DMS114 treated with DMSO at 0.1 percent for 48 hours (cell line): ENCODE measurements around the gene TMEM81.

Experiments
- DNase-seq: peaks from one replicate; lab custom pipeline; 2025; ENCODE audit not compliant: unreplicated experiment; lab: John Stamatoyannopoulos, UW

TMEM81 gene, protein sequence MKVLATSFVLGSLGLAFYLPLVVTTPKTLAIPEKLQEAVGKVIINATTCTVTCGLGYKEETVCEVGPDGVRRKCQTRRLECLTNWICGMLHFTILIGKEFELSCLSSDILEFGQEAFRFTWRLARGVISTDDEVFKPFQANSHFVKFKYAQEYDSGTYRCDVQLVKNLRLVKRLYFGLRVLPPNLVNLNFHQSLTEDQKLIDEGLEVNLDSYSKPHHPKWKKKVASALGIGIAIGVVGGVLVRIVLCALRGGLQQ

DNA sequence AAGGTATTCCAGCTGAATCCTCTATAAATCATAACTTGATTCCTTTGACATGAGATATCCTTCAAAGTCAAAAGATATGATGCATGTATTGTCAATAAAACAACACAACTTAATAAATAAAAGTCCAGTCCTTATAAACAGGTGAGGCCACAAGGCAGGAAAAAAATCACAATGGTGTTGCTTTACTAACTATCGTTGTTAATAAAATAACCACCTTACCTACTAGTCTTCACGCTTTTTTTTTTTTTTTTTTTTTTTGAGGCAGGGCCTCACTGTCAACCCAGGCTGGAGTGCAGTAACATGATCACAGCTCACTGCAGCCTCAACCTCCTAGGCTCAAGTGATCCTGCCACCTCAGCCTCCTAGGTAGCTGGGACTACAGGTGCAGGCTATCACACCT, at the start of gene TMEM81:
Gene TMEM81 (minus strand): TSS at position 101 of the 400 bp plus-strand sequence. CDS start 140 bp downstream, outside the sequence.
- DNase-seq: no peak

DNA sequence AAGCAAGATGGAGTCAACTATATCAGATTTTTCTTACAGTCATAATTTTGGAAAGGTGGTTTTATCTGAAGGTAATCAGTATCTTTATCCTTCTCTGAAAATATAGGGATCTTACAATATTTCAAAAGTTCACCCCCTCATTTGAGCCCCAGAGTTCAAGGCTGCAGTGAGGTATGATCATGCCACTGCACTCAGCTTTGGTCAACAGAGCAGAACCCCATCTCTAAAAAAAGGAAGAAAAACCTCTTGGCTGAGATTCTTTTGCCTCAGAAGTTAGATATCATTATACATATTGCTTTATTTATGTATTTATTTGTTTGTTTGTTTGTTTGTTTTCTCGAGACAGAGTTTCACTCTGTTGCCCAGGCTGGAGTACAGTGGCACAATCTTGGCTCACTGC, 49.0 kb upstream of the TMEM81 start:
- DNase-seq: no peak

DNA sequence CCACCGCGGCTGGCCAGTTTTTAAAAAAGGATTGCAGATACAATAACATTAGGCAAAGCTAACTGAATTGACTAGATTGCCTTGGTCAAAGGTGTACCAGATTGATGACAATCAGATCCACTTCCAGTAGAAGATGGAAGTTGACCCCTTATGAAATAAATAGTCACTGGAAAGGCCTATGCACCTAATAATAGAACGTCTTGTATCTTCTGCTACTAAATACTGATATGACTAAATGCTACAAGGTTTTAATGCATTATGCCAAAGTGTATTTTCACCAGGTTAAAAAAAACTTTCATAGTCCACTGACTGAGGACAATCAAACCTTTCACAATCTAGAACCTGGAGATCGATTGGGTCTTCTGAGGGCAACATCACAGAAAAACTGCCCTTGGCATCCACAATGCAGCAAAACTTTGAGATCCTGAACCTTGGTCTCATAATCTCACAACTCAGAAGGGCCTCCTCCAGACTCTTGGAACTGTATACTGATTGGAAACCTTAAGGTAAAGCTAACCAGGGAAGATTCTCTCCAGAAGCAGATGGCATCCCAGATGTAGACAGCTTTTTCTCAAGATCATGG, 45.3 kb upstream of the TMEM81 start:
- DNase-seq: no peak

DNA sequence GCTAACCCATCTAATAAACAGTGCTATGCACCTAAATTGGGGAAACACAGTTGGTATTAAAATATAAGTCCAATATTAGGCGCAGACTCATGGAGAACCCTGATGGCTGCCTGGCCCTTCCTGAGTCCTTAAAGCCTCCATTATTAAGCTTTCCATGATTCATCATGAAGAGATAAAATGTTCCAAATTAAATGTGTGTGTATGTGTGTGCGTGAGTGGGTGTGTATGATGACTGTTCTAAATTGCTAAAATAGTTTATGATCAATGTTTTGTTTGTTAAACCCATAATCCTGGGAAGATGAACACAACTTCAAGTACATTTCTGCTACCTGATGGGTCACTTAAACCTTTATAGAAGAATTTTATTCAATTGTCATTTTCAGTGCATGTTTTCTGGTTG, 43.8 kb upstream of the TMEM81 start:
- no peak for DNase-seq

DNA sequence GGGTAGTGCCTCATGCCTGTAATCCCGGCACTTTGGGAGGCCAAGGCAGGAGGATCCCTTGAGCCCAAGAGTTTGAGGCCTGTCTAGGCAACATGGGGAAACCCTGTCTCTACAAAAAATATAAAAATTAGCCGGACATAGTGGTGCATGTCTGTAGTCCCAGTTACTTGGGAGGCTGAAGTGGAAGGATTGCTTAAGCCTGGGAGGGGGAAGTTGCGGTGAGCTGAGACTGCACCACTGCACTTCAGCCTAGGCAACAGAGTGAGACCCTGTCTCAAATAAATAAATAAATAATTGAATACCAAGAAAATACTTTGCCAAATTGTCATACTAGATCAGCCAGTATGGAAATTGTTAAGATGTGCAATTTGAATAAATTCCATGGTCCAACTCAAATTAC, 43.4 kb upstream of the TMEM81 start:
- DNase-seq: no peak

DNA sequence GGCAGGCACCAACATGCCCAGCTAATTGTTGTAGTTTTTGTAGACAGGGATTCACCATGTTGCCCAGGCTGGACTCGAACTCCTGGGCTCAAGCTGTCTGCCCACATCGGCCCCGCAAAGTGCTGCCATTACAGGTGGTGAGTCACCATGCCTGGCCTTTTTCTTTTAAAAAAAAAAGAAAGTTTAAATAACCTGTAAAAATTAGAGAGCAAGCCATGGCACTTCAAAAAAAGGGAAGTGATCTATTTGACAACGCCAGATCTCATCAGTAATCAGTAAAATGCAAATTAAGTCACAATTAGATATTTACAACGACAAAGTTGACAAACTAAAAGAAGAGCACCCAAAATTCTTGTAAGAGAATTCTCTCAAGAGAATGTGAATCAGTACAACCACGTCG, 40.5 kb upstream of the TMEM81 start:
- no peak for DNase-seq

DNA sequence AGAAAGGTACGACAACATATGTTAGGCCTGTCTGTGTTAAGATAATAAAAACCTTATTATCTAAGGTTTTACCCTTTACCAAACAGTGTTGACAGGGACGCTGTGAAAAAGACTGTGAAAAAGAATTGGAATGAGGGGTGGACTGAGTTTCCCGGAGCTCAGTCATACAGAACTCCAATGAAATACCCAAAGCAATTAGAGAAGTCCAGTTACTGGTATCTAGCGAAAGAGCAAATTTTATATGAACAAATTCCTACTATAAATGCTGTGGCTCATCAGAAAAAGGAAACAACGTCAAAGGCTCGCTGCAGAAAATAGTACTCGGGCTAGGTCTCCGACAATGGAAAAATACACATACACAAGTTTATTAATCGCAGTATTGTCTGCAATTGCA, 38.2 kb upstream of the TMEM81 start:
- no peak for DNase-seq

DNA sequence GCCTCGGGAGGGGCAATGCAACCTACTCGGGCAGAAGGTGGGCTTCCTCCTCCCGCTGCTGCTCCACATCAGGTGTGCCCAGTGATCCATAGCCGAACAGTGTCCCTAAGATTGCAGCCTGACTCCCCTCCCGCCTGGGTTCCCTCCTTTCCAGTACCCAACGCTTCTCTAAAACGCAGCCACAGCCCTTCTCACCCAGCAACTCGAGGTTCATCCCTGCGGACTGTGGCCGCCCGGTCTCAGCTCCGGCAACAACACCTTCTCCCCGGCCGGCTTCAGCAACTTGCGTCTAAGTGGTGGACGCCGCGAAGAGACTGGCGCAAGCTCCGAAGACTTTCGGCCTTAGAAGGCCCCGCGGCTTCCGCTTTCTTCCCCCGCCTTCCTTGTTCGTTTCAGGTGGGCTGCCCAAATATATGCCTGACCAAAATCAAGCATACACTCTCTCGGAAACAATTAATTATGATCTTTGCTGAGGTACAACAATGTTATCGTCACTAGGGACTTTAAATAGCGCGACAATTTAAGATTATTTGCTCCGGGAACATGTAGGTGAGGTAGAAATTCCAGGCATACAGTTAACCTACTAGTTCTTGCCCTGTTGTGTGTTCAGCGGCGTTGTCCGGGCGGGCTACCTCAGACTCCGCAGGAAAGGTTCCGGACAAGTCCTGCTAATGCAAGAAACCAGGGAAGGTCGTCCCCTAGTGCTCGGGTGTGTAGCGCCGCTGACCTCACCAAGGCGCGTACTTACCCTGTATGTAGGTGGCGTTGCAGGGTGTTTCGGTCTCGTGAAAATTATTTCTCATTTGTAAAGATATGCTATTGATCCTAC, 37.6 kb upstream of the TMEM81 start, which contains the start of gene RBBP5:
Gene RBBP5 (minus strand): TSS at position 319 of the 829 bp plus-strand sequence. CDS start 105 bp downstream, at position 214.
- peak; percentile 92 for DNase-seq

DNA sequence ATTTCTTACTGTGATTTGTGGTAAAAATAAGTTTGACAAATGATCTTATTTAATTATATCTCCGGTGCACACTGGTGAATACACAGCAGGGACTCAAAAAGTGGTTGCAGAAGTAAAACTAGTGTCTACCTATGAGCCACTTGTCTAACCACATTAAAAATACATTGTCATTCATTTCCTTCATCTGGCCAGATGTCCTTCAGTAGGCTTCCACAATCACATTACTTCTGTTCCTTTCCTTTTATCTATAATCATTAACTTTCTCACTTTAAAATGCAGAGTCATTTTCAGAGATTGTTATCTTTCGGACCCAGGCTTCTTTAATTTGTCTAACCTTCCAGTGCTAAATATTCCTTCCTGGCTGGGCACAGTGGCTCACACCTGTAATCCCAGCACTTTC, 34.5 kb upstream of the TMEM81 start:
- DNase-seq: no peak

DNA sequence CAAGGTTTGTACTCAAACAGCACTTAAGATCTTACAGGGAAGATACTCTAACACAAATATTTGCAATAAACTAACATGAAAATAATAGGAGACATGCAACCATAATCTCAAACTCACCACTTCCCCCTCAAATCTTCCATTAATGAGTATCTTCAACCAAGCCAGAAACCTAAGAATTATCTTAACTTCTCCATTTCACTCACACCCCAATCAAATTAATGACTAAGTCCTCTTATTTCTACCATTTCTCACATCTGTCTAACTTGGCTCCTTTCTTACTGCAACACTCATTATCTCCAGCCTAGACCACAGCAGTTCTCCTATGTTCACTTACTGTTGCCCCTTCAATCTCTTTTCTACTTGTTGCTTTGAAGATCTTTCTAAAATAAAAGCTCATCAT, 27.1 kb upstream of the TMEM81 start:
- no peak for DNase-seq

DNA sequence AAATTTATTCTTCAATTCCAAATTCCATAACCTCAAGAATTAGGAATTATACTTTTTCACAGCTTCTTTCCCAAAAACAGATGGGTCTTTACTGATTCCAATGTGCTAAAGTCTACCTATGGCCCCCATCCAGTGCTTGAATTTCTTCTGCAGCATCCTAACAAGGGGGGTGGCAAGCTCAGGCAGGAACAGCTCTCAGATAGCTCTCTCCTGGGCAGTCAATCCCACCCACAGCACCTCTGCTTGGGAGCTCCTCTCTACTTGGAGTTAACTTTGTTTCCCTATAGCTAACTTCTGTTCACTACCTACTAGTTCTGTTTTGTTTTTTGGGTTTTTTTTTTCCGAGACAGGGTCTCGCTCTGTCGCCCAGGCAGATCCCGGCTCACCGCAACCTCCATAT, 25.5 kb upstream of the TMEM81 start:
- DNase-seq: no peak

DNA sequence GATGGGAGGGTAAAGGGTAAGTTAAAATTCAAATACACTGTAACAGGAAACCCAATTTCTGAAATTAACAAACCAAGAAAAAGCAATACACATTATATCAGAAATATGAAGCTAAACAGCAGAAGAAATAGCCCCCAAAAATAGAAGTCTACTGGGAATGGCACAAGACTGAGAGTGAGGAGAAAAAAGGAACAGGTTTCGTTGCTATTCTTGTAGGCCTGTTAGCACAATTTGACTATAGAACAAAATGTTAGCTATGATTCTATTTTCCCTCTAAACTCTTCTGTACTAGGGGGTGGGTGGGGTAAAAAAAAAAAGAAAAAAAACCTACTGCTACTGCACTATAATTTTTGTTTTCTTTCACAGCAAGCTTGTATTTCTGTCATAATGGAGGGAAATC, 25.0 kb upstream of the TMEM81 start:
- no peak for DNase-seq

DNA sequence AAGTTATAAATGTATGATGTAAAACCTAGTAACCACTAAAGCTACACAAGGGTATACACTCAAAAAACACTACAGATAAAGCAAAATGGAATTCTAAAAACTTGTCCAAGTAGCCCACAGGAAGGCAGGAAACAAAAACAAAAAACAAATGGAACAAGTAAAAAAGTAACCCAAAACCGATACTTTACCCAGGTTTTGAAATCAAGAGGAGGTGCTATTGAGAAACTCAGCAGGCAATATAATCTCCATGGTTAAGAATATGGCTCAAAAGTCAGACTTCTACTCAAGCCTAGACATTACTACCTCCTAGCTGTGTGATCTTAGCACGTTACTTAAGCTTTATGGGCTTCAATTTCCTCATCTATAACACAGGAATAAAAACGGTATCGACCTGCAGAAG, 24.2 kb upstream of the TMEM81 start:
- no peak for DNase-seq

DNA sequence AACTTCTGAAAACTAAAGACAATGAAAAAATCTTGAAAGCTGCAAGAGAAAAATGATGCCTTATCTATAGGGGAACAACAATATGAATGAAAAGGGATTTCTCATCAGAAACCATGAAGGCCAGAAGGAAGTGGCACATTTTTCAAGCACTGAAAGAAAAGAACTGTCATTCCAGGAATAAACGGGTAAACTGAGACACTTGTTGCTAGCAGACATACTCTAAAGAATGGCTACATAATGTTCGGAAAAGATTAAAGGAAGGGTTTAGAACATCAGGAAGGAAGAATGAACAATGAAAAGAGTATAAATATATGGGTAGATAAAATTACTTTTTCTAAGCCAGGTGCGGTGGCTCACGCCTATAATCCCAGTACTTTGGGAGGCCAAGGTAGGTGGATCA, 23.1 kb upstream of the TMEM81 start:
- DNase-seq: no peak

DNA sequence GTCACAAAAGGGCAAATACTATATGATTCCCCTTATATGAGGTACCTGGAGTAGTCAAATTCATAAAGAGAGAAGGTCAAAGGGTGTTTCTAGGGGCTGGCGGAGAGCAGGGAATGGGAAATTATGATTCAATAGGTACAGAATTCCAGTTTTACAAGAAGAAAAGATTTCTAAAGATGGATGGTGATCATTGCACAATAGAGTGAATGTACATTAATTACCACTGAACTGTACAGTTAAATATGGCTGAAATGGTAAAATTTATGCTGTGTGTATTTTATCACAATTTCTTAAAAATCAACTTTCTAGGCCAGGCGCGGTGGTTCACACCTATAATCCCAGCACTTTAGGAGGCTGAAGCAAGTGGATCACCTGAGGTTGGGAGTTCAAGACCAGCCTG, 18.1 kb upstream of the TMEM81 start:
- DNase-seq: no peak

DNA sequence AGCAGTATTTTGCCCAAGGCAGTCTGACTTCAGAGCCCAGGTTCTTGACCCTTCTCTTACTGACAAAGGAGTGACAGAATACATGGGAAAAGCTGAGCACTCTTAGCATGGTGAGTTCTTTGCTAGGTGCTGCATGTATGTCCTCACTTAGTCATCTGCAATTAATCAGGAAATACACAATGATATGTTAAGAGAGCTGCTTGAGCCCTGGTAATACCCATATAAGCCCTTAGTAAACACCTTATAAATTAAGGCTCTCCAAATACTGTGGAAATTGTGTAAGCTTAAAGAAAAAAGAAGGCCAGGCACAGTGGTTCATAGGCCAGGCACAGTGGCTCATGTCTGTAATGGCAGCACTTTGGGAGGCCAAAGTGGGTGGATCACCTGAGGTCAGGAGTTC, 14.0 kb upstream of the TMEM81 start:
- DNase-seq: no peak

DNA sequence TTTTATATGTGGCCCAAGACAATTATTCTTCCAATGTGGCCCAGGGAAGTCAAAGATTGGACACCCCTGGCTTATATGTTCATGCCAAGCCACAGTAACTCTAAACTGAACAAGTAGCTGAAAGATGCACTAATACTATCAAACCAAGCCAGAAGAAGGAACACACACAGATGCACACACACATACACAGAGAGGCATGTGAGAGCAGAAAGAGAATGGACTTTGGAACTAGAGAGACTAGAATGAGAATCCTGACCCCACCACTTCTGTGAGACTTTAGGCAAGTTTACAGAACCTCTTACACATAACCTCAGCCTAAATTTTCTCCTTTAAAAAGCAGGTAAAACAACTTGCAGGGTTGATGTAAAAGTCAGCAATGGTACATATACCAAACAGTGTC, 11.2 kb upstream of the TMEM81 start:
- DNase-seq: no peak

DNA sequence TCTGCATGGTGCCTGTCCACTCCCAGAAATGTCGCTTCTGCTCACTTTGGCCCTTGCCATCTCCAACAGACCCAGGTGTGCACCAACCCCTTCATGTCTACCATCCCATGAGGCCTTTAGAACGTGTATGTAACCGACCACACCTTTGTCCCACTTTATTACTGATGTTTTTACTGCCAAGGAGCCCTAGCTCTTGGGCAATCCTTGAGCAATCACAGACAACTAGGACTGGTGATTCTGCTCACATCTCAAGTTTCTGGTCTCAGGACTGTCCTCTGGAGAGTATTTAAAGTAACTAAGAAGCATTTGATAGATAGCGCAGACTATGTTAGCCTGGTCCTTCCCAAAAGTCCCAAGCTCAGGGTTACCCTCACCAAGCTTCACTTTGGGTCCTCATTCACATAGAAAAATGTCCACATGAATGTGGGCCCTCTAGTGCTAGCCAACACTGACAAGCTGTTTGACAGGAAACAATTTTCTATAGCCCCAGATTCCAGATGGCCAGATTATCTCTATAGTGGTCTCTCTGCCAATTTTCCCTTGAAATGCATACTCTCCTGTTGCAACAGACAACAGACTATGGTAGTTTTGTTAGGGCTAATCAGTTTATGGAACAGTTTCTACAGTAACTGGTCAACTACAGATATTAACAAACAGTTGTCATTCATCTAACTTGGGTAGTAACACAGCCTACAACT, 6.9 kb upstream of the TMEM81 start:
- no peak for DNase-seq

DNA sequence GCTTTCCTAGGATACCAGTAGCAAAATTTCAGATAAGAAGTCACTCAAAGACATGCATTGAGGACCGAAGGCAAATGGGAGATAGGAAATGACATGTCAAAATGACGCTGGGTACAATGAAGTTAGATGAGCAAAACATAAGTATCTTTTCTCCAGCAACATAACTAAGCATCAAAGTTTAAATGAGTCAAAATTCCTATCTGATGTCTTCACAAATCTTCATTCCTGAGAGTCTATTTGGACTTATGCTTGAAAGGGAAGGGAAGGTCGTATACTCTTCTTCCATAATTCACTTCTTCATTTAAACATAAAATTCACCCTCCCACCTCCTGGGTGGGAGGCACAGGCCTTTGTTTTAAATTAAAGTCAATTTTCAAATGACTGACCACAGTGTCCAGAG, 4.1 kb upstream of the TMEM81 start:
- DNase-seq: no peak

DNA sequence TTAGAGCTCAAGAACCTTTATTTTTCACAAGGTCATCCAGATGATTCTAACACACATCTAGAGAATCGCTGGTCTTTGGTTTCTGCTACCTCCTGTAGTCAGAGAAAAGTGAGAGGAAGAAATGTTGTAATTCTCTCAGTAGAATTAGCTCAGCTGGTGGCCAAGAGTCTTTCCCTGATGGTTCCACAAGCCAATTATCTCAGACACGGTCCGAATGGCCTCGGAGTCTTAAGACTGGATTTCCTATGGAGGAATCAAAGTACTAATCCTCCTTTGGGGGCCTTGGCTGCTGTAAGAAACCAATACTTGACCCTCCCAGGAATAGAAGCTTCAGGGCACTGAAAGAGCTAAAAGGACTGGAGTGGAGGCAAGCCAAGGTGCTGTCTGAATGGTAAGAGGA, 1.8 kb downstream of the TMEM81 start:
- no peak for DNase-seq

DNA sequence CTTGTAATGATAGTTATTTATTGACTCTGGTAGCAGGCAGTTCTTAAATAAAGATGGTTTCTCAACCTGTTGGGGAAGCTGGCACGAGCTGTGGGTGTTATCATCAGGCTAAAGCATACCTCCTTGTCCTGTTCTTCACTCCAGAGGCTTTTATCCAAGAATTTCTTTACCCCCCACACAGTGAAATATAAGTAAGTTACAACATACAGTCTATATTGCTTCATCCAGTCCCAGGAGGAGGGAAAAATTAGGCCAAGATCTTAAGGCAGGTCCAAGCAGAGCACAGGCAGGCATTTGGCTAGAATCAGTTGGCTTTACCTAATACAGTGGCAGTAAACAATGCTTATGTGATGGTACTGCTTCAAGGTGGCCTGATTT, 6.3 kb downstream of the TMEM81 start:
- no peak for DNase-seq
